ENCODE data around the gene HDDC3. TPM values are rescaled to one million over a fixed set of nuclear protein-coding genes. Genes with fewer than 3 reads are reported as not detected.

HDDC3 gene
- total and polyA plus RNA-seq, 11 donors = 10.9 to 19.9 (median 15.2) TPM

DNA sequence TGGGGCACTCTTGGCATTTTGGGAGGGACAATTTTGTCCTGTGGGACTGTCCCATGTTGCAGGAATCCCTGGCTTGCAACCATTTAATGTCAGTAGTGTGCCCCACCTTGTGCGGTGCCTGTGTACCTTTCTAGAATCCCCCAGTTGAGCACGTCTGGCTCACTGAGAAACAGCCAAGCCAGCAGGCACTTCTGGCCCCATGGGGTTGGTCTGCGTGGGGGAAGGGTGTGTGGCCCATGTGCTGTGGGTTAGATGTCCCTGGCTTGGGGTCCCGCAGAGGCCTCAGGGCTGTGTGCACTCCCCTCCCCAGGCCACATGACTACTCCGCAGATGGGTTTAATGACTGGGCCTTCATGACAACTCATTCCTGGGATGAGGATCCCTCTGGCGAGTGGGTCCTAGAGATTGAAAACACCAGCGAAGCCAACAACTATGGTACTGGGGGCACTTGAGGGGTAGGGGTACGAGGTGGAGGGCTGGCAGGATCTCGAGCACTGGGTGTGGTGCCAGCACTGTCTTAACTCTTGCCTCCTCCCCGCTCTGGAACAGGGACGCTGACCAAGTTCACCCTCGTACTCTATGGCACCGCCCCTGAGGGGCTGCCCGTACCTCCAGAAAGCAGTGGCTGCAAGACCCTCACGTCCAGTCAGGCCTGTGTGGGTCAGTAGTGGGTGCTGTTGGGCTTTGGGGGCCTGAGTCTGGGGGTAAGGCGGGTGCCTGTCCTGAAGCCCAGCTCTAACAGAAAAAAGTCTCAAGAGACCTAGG, 51.8 kb downstream of the HDDC3 start:
- H3K9me3 ChIP-seq = no peaks in the 10 kb centered on the region
- WGBS, 4 donors = 87 to 93% (median 91%) methylated on average over 15 to 16 of the region's 16 CpGs
- TF ChIP-seq POLR2A (IDR thresholded peaks at IDR 0.05) = no peak
- TF ChIP-seq, protein P1, sequence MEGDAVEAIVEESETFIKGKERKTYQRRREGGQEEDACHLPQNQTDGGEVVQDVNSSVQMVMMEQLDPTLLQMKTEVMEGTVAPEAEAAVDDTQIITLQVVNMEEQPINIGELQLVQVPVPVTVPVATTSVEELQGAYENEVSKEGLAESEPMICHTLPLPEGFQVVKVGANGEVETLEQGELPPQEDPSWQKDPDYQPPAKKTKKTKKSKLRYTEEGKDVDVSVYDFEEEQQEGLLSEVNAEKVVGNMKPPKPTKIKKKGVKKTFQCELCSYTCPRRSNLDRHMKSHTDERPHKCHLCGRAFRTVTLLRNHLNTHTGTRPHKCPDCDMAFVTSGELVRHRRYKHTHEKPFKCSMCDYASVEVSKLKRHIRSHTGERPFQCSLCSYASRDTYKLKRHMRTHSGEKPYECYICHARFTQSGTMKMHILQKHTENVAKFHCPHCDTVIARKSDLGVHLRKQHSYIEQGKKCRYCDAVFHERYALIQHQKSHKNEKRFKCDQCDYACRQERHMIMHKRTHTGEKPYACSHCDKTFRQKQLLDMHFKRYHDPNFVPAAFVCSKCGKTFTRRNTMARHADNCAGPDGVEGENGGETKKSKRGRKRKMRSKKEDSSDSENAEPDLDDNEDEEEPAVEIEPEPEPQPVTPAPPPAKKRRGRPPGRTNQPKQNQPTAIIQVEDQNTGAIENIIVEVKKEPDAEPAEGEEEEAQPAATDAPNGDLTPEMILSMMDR (IDR thresholded peaks at IDR 0.05) = no peak
- intact Hi-C loops (cut with DNase I) = loop anchor here in 5 of 10 donors (5.0 to 10.0 kb wide), 5 partner anchors 163 to 556 kb away; partner anchors contain the start of genes BLM (in 3 of the 5) and CRTC3 (in 1 of the 5)
- H3K4me1 ChIP-seq = peaks cover 0 to 34% (median 21%) of the 10 kb centered on the region in 12 donors
- no peak overlapping the region for H3K4me3 ChIP-seq
- peak in 1 of 5 donors; percentile 55 for DNase-seq
- peaks cover 0 to 74% (median 69%) of the 10 kb centered on the region in 9 donors for H3K36me3 ChIP-seq
- H3K27ac ChIP-seq = no peak overlapping the region
- no peak for ATAC-seq
- H3K27me3 ChIP-seq = no peaks in the 10 kb centered on the region

Other genes starting within 250 kb of the HDDC3 start
- gene BLM, start 215.2 kb downstream of the HDDC3 start, total RNA-seq = 10 to 100 TPM in 6 of 9 donors, 1 to 10 TPM in 3; 4.3 to 39.6 (median 12.2) TPM
- gene BLM, start 215.2 kb downstream of the HDDC3 start, polyA plus RNA-seq = 10 to 100 TPM in 1 of 2 donors, 1 to 10 TPM in 1; 9.3 to 14.4 TPM
- 100 to 1,000 TPM in 2 of 9 donors, 10 to 100 TPM in 7; 38.7 to 122 (median 64.8) TPM for gene FURIN, start 64.0 kb downstream of the HDDC3 start, total RNA-seq
- gene FURIN, start 64.0 kb downstream of the HDDC3 start, polyA plus RNA-seq = 100 to 1,000 TPM in 1 of 2 donors, 10 to 100 TPM in 1; 37.2 to 174 TPM
- 10 to 100 TPM; 10.7 to 37.5 (median 15.9) TPM for gene FES, start 48.0 kb downstream of the HDDC3 start, total RNA-seq
- 10 to 100 TPM; 15.6 to 16.4 TPM for gene FES, start 48.0 kb downstream of the HDDC3 start, polyA plus RNA-seq
- gene MAN2A2, start 29.2 kb downstream of the HDDC3 start, total RNA-seq = 100 to 1,000 TPM in 3 of 9 donors, 10 to 100 TPM in 6; 62.2 to 145 (median 89.0) TPM
- gene MAN2A2, start 29.2 kb downstream of the HDDC3 start, polyA plus RNA-seq = 10 to 100 TPM; 38.7 to 42.3 TPM
- 10 to 100 TPM; 12.0 to 34.0 (median 21.9) TPM for gene UNC45A, start 2.7 kb upstream of the HDDC3 start, total RNA-seq
- gene UNC45A, start 2.7 kb upstream of the HDDC3 start, polyA plus RNA-seq = 10 to 100 TPM; 20.0 to 24.9 TPM
- gene RCCD1, start 22.3 kb upstream of the HDDC3 start, total RNA-seq = 10 to 100 TPM in 1 of 9 donors, 1 to 10 TPM in 8; 5.6 to 11.1 (median 7.3) TPM
- gene RCCD1, start 22.3 kb upstream of the HDDC3 start, polyA plus RNA-seq = 1 to 10 TPM; 5.4 to 6.9 TPM
- gene PRC1, start 62.0 kb upstream of the HDDC3 start, total RNA-seq = 10 to 100 TPM in 2 of 9 donors, 1 to 10 TPM in 7; 3.1 to 25.7 (median 4.7) TPM
- 1 to 10 TPM; 1.9 to 4.7 TPM for gene PRC1, start 62.0 kb upstream of the HDDC3 start, polyA plus RNA-seq
- gene VPS33B, start 90.0 kb upstream of the HDDC3 start, total RNA-seq = 1 to 10 TPM; 2.9 to 7.9 (median 5.7) TPM
- gene VPS33B, start 90.0 kb upstream of the HDDC3 start, polyA plus RNA-seq = 1 to 10 TPM; 3.8 to 8.2 TPM
- gene SV2B, start 167.7 kb upstream of the HDDC3 start, total RNA-seq = 10 to 100 TPM in 2 of 9 donors, 1 to 10 TPM in 5, under 1 TPM in 2; 0.63 to 23.5 (median 2.9) TPM
- under 1 TPM; 0.42 to 0.69 TPM for gene SV2B, start 167.7 kb upstream of the HDDC3 start, polyA plus RNA-seq

All from heart left ventricle (tissue), 16 donors.